ENCODE data around the gene GRN.

The GRN gene

DNA sequence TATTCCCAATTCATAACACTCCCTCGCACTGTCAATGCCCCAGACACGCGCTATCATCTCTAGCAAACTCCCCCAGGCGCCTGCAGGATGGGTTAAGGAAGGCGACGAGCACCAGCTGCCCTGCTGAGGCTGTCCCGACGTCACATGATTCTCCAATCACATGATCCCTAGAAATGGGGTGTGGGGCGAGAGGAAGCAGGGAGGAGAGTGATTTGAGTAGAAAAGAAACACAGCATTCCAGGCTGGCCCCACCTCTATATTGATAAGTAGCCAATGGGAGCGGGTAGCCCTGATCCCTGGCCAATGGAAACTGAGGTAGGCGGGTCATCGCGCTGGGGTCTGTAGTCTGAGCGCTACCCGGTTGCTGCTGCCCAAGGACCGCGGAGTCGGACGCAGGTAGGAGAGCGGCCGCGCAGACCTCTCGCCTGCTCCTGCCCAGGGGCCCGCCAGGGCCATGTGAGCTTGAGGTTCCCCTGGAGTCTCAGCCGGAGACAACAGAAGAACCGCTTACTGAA lies at the start of gene GRN:
Gene GRN, plus strand, starts transcription at position 364 of the 515 bp plus-strand sequence. CDS start 3,863 bp downstream, outside the sequence.
- peak; percentile 37 to 99 (median 94) for DNase-seq

DNA sequence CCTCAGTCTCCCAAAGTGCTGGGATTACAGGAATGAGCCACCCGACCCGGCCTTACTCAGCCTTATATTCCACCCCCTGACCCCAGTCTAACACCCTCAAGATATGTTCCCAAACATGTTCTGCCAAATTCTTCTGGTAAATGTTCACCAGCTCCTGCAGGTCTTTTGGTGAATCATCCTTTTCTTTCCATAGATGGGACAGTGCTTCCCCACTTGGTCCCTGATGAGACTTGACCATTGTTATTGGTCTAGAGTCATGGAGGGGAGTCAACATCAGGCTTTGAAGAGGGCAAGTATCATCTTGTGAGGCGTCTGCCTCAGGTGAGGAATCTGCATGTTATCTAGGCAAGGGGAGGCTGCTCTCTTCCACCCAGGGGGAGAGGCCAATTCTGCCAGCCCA lies 47.1 kb upstream of the GRN start:
- no peak for DNase-seq

DNA sequence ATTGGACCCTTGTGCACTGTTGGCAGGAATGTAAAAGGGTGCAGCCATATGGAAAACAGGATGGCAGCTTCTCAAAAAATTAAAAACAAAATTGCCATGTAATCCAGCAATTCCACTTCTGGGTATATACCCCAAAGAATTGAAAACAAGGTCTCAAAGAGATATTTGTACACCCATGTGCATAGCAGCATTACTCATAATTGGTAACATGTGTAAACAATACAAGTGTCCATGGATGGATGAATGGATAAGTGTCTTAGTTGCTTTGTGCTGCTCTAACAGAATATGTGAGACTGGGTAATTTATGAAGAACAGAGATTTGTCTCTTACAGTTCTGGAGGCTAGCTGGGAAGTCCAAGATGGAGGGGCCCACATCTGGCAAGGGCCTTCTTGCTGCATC lies 40.5 kb upstream of the GRN start:
- DNase-seq: no peak

DNA sequence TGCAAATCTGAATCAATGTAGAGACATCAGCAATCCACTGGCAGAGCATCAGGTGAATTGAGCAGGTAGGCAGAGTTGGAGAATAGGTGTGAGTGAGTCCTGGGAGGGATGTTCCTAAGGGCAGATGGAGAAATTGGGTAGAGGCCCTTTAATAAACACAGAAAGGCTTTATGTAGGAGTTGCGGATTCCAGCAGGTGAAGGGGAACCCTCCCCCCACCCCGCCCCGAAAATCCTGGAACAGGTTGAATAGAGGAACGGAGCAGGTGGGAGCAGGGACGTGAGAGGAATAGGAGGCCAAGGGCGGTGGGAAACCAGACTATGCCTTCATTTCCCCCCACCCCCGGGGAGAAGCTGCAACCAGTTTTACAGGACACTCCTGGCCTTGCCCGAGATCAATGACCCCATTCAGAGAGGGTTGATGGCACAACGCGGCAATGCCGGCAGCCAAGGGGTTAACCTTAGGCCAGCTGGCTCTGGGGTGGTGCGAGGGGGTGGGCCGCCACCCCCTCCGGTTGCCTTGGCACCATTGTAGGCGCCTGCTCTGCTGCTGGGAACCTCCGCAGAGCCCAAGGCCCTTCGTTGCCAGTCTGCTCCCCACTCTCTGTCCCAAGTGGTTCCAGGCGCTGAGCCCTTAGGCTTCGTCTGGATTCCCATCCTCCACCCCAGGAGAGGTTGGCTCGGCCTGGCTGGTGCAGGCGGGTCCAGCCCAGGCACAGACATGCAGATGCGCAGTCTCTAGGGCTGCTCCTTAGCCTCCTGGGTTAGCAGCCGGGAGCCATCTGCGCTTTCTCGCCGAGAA lies 37.5 kb upstream of the GRN start:
- DNase-seq: peak in 48 of 51 donors; percentile 36 to 94 (median 74)

DNA sequence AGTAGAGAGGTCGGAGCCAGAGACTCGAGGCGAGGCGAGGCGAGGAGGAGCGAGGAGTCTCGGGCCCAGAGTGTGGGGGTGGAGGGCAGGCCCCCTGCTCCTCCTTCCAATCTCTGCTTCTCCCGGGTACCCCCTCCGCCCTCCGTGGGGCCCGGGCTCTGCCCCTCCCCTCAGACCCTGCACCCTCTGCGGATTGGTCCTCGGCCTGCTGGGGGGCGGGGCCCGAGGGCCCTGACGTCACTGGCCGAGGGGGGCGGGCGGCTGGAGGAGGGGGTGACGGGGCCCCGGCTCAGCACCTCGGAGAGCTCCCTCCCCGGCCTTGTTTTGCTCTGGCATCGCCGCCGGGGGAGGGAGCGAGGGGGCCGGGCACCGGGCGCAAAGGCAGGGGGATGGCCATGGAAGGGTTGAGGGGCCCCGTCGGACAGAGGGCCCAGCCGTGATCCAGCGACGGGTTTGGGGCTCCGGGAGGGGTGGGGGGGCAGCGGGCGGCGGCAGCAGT lies 36.7 kb upstream of the GRN start, which contains the start of gene RUNDC3A:
Gene RUNDC3A, plus strand, starts transcription at position 282 of the 499 bp plus-strand sequence. CDS start 232 bp downstream, outside the sequence.
- peak; percentile 55 to 97 (median 90) for DNase-seq

DNA sequence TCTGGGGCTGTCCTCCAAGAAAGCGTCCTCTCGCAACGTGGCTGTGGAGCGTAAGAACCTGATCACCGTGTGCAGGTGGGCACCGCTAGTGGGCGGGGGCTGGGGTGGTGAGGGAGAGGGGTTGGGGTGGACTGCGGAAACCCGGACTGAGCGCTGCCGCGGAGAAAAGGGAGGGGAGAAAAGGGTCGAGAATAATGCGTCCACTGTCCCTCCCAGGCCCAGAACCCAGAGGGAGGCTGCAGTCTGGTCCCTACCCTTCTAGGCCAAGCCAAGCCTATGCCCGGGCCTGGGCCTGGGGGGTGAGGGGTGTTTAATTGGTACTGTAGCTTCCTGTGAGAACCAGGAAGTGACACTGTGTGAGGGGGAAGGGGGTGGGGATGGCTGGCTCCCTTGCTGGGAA lies 36.2 kb upstream of the GRN start:
- DNase-seq: peak in 36 of 51 donors; percentile 18 to 71 (median 46)

DNA sequence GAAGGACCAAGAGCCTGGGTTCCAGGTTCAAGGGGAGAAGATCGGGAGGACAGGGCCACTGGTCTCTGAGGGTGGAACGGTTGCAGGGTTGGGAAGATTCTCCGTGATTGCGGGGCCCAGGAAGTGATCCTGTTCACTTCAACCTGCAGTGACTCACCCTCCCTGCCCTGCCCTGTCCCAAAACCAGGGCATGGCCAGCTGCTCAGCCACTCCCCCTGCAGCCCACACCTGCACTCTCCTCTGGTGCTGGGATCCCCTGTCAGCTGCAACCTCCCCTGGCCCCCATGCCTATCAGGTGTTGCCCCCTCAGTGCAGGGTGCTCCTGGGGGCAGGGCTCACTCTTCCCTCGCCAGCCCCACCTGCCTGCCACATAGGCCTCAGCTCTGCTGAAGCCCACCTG lies 35.6 kb upstream of the GRN start:
- DNase-seq: peak in 1 of 51 donors; percentile 15

DNA sequence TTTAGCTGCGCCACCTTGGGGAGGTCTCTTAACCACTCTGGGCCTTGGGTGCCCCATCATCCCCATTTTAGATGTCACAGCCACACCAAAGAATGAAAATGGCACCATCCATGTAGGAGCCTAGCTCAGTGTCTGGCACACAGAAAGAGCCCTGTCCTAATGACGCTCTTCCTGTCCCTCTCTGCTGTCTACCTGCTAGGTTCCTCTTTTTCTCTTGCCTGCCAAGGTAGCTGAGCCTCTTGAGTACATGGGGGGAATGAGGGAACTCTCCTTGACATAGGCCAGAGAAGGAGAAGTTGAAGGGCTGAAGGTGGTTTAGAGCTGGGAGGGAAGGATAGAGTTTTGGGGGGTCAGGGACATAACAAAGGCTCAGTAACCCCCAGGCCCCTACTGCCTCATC lies 34.9 kb upstream of the GRN start:
- DNase-seq: no peak

DNA sequence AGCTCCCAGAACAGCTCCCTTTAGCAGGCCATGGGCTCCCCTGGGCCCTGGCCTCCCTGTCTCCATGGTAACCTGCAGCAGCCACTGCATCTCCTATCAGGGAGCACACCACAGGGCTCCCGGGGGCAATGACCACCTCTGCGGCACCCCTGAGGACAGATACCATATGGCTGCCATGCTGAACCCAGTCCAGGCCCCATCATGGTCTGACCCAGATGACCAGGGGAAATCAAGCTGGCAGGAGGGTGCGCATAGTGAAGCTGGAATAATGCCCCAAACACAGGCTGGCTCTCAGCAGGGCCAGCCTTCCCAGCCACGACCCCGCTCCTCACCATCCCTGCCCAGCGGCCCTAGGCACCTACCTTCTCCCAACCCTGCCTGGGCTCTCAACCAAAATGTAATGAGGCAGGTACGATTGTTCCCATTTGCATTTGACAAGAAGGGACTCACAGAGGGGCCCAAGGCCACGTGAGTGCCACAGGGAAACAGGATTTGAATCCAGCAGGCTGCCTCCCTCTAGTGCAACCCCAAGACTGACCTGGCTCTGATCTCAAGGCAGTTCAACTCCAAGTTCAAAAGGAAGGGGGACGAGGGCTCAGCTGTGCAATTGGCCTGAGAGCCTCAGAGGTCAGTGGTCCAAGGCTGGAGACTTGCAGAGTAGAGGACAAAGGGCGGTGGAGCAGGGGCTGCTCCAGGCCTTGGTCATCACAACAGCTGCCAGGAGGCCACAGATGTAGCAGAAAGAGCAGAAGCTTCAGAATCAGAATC lies 34.3 kb upstream of the GRN start:
- DNase-seq: no peak

DNA sequence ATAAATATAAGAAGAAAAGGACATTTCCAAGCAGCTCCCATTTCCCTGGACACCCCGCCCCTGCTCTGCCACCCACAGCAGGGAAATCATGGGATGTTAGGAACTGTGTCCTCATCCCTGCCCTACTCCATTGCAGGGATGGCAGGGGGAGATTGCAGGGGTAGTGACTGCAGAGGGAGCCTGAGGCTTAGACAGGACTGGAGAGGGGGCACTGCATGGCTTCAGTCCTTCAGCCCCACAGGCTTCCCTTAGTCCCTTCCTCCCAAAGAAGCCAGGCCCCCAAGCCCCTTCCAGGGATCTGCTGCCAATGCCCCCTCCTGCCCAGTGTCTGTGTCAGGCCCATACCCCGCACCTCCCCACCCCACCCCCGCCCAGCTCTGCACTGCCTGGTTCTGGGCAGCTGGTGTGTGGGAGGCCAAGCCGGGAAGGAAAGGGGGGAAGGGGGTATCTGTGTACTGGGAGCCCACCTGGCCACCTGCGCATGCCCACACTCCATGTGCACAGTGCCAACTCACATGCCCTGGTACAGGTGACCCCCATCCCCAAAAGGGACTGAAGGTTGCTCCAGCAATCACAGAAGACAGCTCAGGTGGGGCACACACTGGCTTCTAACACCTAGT lies 33.4 kb upstream of the GRN start:
- no peak for DNase-seq

DNA sequence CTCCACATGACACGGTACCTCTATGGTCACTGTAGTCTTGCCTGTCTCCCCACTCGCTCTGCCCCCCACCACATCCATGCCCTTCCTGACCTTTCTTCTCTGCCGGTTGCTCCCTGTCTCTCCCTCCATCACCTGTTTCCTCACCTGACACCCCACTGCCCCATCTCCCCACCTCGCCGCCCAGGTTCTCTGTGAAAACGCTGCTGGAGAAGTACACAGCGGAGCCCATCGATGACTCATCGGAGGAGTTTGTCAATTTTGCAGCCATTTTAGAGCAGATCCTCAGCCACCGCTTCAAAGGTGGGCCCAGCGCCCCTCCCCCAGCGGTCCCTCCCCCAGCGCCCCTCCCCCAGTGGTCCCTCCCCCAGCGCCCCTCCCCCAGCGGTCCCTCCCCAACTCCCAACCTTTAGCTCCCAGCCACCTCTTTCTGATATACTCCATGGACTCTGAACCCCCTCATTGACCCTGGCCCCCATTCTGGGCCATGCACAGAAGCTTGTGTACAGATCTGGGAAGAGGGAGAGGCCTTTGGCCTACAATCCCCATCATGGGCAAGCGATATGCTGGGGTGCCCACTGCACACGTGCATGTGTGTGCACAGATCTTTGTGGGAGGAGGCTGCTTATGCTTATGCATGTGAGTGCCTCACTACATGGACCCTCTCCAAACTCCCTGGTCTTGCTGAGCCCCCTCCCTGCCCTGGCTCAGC lies 32.6 kb upstream of the GRN start:
- no peak for DNase-seq

DNA sequence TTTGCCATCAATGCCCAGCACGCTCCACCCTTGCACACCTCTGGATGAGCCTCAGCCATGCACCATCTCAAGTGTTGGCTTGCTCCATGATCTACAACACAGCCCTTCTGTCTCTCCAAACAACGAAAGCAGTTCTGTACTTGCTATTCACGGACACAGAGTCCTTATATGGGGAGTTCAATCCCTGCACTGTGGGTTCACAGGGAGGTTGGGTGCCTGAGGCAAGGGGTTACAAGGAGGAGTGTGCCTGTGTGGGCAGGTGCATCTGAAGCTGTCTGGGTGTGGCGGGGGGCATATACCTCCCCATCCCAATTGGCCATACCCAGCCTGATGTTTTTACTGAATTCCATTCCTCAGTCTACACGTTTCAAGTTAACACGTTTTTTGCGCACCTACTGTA lies 31.1 kb upstream of the GRN start:
- DNase-seq: no peak

DNA sequence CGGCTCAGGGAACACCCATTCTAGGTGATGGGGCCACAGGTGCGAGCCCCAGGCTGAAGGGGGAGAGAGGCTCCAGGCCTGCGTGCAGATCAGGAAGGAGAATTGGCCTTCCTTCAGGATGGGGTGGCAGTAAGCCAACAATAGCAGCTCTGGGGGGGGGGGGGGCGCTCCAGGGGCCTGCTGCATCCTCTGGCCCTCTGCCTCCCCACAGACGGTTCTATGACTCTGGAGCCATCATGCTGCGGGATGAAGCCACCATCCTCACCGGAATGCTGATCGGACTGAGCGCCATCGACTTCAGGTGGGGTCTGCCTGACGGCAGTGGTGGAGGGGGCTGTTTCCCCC lies 30.6 kb upstream of the GRN start:
- DNase-seq: no peak

DNA sequence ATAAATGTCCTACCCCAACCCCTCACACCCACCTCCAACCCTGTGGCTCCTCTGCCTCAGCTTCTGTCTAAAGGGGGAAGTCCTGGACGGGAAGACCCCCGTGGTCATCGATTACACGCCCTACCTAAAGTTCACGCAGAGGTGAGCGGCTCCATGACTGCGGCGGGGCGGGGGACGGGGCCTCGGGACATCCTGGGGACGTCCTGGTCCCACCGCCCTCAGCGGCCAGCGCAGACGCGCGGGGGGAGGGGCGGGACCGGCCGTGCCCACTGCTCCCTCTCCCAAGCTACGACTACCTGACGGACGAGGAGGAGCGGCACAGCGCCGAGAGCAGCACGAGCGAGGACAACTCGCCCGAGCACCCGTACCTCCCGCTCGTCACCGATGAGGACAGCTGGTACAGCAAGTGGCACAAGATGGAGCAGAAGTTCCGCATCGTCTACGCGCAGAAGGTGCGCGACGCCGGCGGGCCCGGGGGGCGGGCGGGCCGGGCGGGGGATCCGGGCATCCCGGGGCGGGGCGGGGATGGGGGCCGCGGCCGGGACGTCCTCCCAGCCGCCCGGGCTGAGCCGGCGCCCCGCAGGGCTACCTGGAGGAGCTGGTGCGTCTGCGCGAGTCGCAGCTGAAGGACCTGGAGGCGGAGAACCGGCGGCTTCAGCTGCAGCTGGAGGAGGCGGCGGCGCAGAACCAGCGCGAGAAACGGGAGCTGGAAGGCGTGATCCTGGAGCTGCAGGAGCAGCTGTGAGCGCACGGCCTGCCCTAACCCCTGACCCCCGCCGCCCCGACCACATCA lies 30.0 kb upstream of the GRN start:
- peak in 7 of 51 donors; percentile 14 to 44 (median 21) for DNase-seq

DNA sequence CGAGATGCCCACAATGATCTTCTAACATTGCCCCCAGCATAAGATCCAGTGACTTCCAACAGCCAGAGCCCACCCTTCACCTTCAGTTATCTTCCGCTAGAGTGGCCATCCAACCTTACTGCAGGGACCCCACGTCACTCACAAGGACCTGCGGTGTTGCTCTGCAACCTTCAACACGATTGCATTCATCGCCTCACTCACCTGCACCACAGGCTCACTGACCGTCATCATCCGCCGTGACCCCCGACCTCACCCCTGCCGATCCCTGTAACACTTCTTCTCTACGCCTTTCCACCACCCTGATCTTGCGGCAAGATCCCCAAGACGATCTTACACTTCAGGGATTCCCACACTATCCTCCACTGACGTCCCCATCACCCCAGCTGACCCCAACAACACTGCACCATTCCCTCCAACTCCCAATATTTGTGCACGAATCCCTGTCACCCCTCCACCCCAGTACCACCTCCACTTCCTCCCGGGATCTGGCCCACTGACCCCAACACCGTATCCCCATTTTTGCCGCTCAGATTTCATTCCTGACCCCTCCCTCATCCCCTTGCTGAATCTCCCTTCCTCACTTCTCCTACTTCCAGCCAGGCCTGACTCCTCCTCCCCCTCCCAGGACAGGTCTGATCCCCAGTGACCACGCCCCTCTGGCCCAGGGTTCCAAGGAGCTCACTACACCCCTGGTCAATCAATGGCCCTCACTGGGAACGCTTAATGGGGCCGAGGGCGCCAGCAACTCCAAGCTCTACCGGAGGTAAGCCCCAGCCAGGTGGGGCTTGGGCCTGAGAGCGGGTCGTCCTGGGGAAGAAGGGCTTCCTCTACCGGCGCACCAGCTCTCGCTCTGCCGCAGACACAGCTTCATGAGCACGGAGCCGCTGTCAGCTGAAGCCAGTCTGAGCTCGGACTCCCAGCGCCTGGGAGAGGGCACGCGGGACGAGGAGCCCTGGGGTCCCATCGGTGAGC lies 29.1 kb upstream of the GRN start:
- DNase-seq: no peak

DNA sequence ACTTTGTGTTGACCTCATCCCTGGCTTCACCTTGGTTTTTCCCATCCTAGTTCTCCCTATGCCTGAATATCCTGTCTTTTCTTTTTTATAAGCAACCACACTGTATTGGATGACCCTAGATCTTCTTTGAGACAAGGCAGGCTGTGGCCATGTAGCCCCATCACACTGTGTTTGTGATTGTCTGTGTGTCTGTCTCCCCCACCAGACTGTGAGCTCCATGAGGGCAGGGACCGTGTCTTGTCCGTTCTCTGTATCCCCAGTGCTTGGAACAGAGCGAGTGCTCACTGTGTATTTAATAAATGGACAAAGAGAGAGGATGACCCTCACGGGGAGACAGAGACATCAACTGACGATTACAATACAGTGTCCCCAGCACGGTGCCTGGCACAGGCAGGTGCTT lies 27.6 kb upstream of the GRN start:
- DNase-seq: no peak

DNA sequence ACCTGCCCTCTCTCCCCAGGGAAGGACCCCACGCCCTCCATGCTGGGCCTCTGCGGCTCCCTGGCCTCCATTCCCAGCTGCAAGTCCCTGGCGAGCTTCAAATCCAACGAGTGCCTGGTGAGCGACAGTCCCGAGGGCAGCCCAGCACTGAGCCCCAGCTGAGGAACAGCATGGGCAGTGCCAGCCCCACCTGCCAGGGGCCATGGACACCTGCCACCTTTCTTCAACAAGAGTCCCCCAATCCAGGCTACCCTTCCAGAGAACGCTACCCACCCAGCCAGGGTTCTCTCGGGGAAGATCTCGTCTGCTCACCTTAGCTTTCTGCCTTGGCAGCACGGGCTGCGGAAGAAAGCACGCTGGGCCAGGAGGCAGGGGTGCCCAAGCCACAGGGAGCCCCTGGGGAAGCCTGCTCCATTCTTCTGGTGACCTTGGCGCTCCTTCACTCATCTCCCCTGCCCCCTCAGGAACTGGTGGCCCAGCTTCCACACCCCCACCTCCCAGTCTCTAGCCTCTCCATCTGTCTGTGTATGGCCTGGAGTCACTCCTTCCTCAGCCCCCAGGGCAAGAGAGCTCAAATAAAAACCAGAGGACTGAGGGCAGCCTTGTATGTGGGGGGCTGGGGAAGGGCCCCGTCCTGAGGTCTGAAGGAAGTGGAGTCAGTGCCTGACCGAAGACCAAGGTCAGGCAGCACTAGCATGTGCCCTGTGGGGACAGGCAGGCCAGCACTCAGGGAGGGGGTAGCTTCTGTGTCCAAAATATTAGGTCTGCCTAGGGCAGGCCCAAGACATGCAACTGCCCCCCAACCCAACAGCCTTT lies 26.8 kb upstream of the GRN start:
- no peak for DNase-seq

DNA sequence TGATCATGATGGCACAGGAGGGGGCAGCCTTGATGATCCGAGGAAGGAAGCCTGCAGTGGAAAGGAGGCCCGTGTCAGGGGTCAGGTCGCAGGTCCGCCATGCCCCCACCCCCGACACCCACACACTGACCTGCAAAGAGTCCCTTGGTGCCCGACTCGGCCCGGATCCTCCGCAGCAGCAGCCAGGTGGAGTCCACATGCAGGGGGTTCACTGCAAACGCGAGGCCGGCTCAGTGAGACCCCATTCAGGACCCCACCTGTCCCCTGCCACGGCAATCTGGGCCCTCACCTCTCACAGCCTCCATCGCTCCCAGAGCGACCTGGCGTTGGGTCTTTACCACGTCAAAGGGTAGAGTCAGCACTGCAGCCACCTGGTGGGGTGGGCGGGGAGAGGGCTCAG lies 25.0 kb upstream of the GRN start:
- DNase-seq: no peak

Measured in hypothalamus (tissue), 51 donors.